ENCODE results near the gene PTGES2. TPM values are rescaled to one million over a fixed set of nuclear protein-coding genes. Genes with fewer than 3 reads are reported as not detected.
A peak's percentile ranks its signal among the peaks of the same experiment; 100 is the strongest.

PTGES2 gene
- total and polyA plus RNA-seq, 2 of the 13 experiments (the other 11 are each of a cell fraction or from before 2014, with no cell fraction given), result 63.7 to 79.8 TPM

DNA sequence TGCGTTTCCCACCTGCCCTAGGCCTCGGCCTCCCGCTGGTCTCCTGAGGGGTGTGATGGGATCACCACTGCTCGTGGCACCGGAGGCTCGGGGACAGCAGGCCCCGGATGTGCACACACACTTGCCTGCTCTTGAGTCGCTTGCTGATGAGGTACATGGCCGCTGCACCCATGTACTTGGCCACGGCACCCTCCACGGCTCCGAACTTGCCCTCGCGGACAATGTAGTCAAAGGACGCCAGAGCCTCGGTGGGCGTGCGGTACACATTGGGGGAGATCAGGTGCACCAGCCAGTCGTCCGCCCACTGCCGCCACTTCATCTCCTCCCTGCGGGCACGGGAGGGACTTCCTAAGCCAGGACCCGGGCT lies 4.7 kb downstream of the PTGES2 start:
- no peak for ATAC-seq
- no peak overlapping the region for H3K4me3 ChIP-seq (replicated peaks in 1 of 3; ENCODE audit: insufficient read depth in 1 of 3, low read depth in 2 of 3, low read length in 3 of 3)
- no peak for FAIRE-seq
- no peak for DNase-seq (ENCODE audit: low spot score)
- H3K79me2 ChIP-seq (ENCODE audit: insufficient read depth, low read length), result peaks cover 23% of the 10 kb centered on the region
- no TSS peak for BruUV-seq (replicated peaks)
- ChIA-PET CTCF (ENCODE audit: low intra/inter-chr PET ratio, low total read pairs) (no interaction called here), POLR2A (no interaction called here)
- H3K27me3 ChIP-seq (ENCODE audit: control insufficient read depth in 1 of 2, insufficient read depth in 2 of 2, low read length in 2 of 2), result no peaks in the 10 kb centered on the region
- TF ChIP-seq RBFOX2 (IDR thresholded peaks at IDR 0.05; ENCODE audit: low read depth, low read length) (0 out of 2 replicates have a peak, but pooled peaks have one; percentile 53), ZBTB1 (CRISPR knock-in tag; IDR thresholded peaks at IDR 0.05; ENCODE audit: borderline replicate concordance) (no peak)
- in situ Hi-C loops (cut with HindIII; ENCODE audit: extremely low pct_ligation_motif_present, low pct_unique_long_range_greater_than_20kb), result no loop called here
- peaks cover 28% of the 10 kb centered on the region for H3K4me1 ChIP-seq (ENCODE audit: insufficient read depth, low read length)
- no peak overlapping the region for H2AFZ ChIP-seq (ENCODE audit: low read length)
- 98% methylated on average over 21 of the region's 24 CpGs for WGBS (ENCODE audit: low lambda C conversion rate)
- peaks cover 4% of the 10 kb centered on the region; the same call in 1 of the 2 replicates for H4K20me1 ChIP-seq (ENCODE audit: insufficient read depth, low read length)
- intact Hi-C loops (cut with micrococcal nuclease; ENCODE audit: unreplicated experiment), result no loop called here
- no peak overlapping the region for H3K4me2 ChIP-seq (ENCODE audit: low read depth, low read length)
- H3K27ac ChIP-seq (ENCODE audit: extremely low read length, insufficient read depth, low read length), result no peak overlapping the region
- peaks cover 5 to 38% of the 10 kb centered on the region in 2 experiments; a peak in 3 of 5 replicates for H3K36me3 ChIP-seq (replicated peaks in 1 of 2; ENCODE audit: control insufficient read depth in 1 of 2, insufficient read depth in 2 of 2, low read length in 2 of 2)
- no peaks in the 10 kb centered on the region for H3K9me3 ChIP-seq (ENCODE audit: low read length)
- no peak overlapping the region for H3K9ac ChIP-seq (ENCODE audit: insufficient read depth, low read depth, low read length)

DNA sequence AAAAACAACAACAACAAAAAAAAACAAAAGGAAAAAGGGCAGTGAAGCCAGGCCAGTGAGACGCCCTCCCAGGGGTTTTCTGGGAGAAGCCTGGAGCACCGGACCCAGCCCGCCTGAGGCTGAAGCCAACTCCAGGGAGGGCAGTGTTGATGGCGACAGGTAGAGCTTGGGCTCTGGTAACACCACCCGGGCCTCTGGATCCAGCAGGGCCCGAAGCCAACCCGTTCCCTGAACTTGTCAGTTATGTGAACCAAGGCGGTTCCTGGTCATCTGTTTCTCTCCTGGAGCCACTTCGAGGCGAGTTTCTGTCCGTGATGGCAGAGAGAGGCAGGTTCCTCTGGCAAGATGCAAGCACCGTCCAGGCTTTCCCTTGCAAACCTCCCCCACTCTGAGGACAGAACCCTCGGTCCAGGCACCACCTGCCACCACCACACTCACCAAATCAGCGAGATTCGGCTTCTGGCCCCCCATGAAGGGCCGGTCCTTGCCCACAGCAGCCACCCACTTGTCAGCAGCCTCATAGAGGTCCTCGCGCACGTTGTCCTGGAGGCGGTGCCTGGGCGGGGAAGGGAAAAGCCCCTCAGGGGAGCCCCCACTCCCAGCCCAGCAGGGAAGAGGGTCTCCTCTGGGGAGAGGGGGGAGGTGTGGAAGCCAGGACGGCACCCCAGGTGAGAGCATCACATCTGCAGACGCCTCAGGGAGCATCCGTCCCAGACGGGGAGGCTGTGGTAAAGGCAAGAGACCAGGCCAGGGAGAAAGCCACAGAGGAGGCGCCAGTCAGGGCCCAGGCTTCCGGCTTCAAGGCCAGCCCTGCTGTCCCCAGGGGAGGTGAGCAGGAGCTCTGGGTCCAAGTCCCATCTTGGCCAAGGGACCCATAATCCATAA lies 5.4 kb downstream of the PTGES2 start:
- in situ Hi-C loops (cut with HindIII; ENCODE audit: extremely low pct_ligation_motif_present, low pct_unique_long_range_greater_than_20kb), result no loop called here
- H3K27ac ChIP-seq (ENCODE audit: extremely low read length, insufficient read depth, low read length), result no peak overlapping the region
- DNase-seq (ENCODE audit: low spot score), result no peak
- H3K79me2 ChIP-seq (ENCODE audit: insufficient read depth, low read length), result peaks cover 21% of the 10 kb centered on the region
- TF ChIP-seq HHEX (CRISPR knock-in tag; IDR thresholded peaks at IDR 0.05), result no peak
- peak; percentile 72 for TF ChIP-seq AGO2 (optimal IDR thresholded peaks at IDR 0.05; ENCODE audit: low read depth, low read length)
- TF ChIP-seq POGZ (CRISPR knock-in tag; IDR thresholded peaks at IDR 0.05), result no peak
- ChIA-PET POLR2A (interaction anchor here (1.2 kb wide), 1 partner anchor 37 kb away, joined by 3 read pairs; no protein-coding TSS in a partner anchor), CTCF (ENCODE audit: low intra/inter-chr PET ratio, low total read pairs) (no interaction called here)
- no peak overlapping the region for H3K4me2 ChIP-seq (ENCODE audit: low read depth, low read length)
- no peak overlapping the region for H2AFZ ChIP-seq (ENCODE audit: low read length)
- intact Hi-C loops (cut with micrococcal nuclease; ENCODE audit: unreplicated experiment), result no loop called here
- peaks cover 5 to 38% of the 10 kb centered on the region in 2 experiments; a peak in 3 of 5 replicates for H3K36me3 ChIP-seq (replicated peaks in 1 of 2; ENCODE audit: control insufficient read depth in 1 of 2, insufficient read depth in 2 of 2, low read length in 2 of 2)
- no peaks in the 10 kb centered on the region for H3K9me3 ChIP-seq (ENCODE audit: low read length)
- H3K9ac ChIP-seq (ENCODE audit: insufficient read depth, low read depth, low read length), result no peak overlapping the region
- no TSS peak for BruUV-seq (replicated peaks)
- no peak for FAIRE-seq
- H3K4me3 ChIP-seq (replicated peaks in 1 of 3; ENCODE audit: insufficient read depth in 1 of 3, low read depth in 2 of 3, low read length in 3 of 3), result no peak overlapping the region
- 97% methylated on average over 9 of the region's 27 CpGs for WGBS (ENCODE audit: low lambda C conversion rate)
- peaks cover 4% of the 10 kb centered on the region; the same call in 1 of the 2 replicates for H4K20me1 ChIP-seq (ENCODE audit: insufficient read depth, low read length)
- peaks cover 34% of the 10 kb centered on the region for H3K4me1 ChIP-seq (ENCODE audit: insufficient read depth, low read length)
- no peak for ATAC-seq
- no peaks in the 10 kb centered on the region for H3K27me3 ChIP-seq (ENCODE audit: control insufficient read depth in 1 of 2, insufficient read depth in 2 of 2, low read length in 2 of 2)
